NCI-H1048 (cell line): ENCODE measurements around the gene TRAM1L1.

Experiments
- DNase-seq: peaks from one replicate; lab custom pipeline; 2025; lab: John Stamatoyannopoulos, UW

TRAM1L1 gene

DNA sequence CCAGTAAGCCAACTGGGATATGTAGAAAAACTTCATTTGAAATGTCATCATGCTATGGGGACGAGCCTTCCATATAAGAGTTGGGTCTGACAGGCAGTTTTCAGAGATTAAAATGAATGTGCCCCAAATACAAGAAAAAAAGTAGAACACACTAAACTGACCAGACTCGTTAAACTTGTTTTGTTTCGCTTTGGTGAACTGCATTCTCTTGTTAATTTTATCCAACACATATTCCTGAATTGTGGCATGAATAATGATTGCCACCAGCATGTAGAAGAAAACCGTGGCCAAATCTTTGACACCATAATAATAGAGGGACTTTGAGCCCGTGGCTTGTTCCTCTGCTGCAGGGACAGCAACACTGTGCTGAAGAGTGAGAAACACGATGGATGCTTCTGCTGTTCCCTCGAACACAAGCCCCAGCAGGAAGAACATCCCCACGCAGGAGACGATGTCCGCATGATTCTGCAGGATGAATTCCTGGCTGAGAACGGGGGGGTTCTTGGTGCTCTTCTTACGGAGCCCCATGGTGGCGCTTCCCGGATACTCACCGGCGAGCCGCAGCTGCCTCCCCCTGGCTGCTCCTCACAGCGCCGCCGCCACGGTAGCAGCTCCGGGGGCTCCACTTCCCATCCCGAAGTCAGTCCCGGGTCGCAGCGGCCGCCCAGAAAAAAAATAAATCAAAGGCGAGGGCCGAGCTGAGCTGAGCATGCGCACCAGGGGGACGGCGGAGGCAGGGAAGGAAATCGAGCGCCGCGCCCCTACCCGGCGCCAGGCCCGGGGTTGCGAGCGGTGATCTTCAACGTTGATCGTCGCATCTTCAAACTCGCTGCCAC lies at the start of gene TRAM1L1:
TSS of gene TRAM1L1 (minus strand) at position 711 of the 836 bp plus-strand sequence. CDS start at position 528, 183 bp downstream.
- no peak for DNase-seq

DNA sequence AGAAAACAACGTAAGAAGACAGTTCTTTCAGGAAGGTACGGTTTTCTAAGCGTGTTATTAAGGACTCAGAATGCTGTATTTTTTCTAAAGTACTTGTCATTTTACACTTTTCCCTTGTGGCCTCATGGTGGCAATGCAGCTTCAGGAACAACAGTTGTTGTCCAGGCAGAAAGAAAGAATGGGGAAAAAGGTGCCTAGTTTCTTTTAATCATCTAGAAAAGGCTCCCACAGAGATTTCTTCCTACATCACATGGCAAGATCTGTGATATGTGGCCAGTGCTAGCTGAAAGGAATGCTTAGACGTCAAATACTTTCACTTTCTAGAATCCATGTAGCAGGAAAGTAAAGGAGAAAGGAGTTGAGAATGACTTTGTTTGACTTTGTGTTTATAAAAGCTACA lies 49.0 kb upstream of the TRAM1L1 start:
- no peak for DNase-seq

DNA sequence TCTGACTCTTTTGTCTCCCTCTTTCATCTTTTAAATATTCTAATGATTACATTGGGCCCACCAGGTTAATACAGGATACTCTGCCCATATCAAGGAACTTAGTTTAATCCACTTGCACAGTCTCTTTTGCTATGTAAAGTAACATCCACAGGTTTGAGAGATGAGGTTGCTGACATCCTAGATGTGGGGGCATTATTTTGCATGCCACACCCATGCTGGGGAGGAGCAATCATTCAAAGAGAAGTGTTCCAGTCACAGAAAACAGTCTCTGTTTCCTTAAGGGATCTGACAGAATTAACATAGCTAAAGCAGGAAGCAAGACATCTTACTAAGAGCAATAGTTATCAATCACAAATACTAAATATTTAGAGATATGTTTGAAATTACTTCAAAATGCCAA lies 11.5 kb upstream of the TRAM1L1 start:
- no peak for DNase-seq

DNA sequence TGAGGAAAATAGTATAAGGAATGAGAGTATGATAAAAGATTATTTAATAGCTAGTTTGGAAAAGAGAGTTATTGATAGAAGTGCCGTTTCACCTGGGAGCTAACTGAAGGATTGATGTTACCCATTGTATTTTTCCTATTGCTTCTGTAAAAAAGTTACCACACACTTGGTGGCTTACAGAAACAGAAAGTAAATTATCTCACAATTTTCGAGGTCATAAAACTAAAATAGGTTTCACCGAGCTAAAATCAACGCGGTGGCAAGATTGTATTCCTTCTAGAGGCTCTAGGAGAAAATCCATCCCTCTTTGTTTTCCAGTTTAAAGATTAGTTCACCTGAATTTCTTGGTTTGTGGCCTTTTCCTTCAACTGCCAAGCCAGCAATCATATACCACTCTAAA lies 11.1 kb upstream of the TRAM1L1 start:
- DNase-seq: no peak

DNA sequence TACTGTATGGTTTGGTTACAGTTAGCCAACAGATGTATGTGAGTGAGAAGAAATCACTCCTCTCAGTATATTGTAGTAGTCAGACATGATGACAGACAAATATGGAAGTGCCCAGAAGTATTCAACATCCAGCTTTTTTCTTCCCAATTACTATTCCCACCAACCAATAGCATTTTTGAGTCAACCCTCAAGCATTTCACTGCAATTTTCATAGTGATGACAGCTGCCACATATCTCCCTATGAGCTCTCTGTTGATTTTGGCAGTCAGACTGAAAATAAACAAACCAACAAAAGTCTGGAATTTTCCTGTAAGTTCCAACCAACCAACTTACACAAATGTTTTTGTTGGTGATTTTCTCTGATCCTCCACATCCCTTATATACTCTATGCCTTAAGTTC lies 8.2 kb upstream of the TRAM1L1 start:
- DNase-seq: no peak

DNA sequence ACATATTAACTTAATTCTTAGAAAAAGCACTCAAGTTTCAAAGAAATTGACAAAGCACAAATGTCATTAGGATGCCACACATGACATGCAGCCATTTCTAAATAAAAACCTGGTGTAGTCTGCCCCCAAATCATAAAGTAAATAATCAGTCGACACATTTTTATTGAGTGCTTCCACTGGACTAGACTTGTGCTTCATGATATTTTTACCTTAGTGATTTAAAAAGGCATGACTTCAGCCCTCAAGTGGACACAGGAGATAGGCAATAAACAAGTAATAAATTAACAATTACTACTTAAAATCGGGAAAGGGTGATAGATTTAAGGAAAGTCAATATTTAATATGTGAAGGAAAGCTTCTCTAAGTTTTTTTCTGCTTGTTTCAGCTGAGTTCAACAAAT lies 7.6 kb downstream of the TRAM1L1 start:
- no peak for DNase-seq

DNA sequence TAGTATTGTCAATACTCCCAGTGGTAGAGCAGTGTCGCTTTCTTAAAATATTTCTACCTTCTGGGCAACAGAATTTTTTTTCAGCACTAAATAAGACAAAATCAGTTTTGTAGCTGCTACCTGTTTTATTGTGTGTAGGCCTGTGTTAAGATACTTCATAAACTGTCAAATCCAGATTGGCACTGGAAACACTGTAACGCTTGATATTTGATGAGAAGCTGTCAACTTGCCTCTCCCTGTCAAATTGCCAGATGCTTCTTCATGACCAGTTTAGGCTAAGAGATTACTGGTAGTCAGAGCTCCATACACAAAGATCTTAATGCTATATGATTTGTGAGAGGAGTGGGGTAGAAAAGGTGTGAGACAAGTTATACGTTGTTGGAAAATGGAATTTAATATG lies 17.3 kb downstream of the TRAM1L1 start:
- no peak for DNase-seq

DNA sequence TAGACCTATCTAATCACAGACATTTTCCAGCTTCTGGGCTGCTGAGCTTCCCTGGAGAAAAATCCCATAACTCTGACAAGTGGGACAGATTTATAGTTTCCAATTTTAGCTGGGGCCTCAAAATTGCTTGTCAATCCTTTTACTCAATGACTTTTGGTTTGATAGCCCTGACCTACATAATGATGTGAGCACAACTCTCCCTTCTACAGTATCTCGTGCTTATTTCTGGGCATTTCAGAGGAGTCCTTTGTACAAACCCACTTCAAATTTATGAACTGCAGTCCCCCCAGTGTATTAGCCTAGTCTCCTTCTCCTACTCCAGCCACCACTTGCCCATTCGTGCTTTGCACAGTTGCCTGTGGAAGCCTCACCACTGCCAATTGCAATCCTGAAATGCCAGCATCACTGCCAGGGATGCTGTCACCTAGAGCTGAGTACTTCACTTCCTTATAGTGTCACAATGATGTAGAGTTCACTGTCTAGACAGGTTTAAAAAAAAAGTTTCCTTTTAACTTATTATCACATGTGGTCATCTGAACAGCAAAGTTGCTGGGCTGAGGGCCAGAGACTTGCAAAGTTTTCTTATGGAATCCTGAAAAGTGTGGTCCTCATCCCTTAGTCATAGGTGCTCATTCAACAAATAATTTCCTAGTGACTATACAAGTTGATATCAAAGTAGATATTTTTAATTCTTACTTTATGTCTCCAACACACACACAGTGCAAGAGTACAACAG lies 21.2 kb downstream of the TRAM1L1 start:
- DNase-seq: no peak

DNA sequence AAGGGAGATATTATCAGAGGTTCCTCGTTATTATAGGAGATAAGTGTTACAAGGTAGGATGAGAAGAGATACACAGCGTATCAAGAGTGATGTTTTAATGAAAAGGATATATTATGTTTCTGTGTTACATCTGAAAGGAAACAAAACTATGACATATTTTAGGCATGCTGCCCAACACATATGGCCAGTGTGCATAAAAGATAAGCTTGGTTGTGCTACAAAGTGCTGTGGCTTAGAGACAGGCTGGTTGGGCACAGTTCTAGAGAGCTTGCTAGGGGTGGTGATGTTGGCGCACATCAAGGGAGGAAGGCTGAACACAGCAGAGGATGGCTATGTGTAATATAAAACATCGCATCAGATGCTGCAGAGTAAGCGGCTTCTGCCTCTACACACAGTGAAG lies 42.4 kb downstream of the TRAM1L1 start:
- no peak for DNase-seq
